ENCODE results near the gene OPCML. TPM values are rescaled to one million over a fixed set of nuclear protein-coding genes. Genes with fewer than 3 reads are reported as not detected.

OPCML gene
- total RNA-seq, 1 donor from 2014 or later, result 0.09 TPM

- no peak for DNase-seq (ENCODE audit: low spot score)
Observed at GRCh38 chr11:133040289-133040900, 491.9 kb downstream of the OPCML start.

- no peak for DNase-seq (ENCODE audit: low spot score)
Observed at GRCh38 chr11:133038850-133039249, 493.5 kb downstream of the OPCML start.

- no peak for DNase-seq (ENCODE audit: low spot score)
Observed at GRCh38 chr11:133034929-133035328, 497.4 kb downstream of the OPCML start.

GRCh38 chr11:133029107-133029506 lies 503.2 kb downstream of the OPCML start:
- DNase-seq (ENCODE audit: low spot score), result no peak

GRCh38 chr11:133026952-133027351 lies 505.3 kb downstream of the OPCML start:
- no peak for DNase-seq (ENCODE audit: low spot score)

- no peak for DNase-seq (ENCODE audit: low spot score)
Observed at GRCh38 chr11:133024301-133024700, 508.0 kb downstream of the OPCML start.

- DNase-seq (ENCODE audit: low spot score), result no peak
Observed at GRCh38 chr11:133023232-133023631, 509.1 kb downstream of the OPCML start.

GRCh38 chr11:133021553-133021952 lies 510.7 kb downstream of the OPCML start:
- DNase-seq (ENCODE audit: low spot score), result no peak

GRCh38 chr11:133020372-133020714 lies 512.0 kb downstream of the OPCML start:
- DNase-seq (ENCODE audit: low spot score), result no peak

GRCh38 chr11:133019545-133020371 lies 512.5 kb downstream of the OPCML start:
- no peak for DNase-seq (ENCODE audit: low spot score)

- DNase-seq (ENCODE audit: low spot score), result no peak
Observed at GRCh38 chr11:133015457-133015856, 516.8 kb downstream of the OPCML start.

- DNase-seq (ENCODE audit: low spot score), result no peak
Observed at GRCh38 chr11:133014337-133014736, 518.0 kb downstream of the OPCML start.

GRCh38 chr11:133012803-133013202 lies 519.5 kb downstream of the OPCML start:
- DNase-seq (ENCODE audit: low spot score), result no peak

- DNase-seq (ENCODE audit: low spot score), result no peak
Observed at GRCh38 chr11:133011604-133012003, 520.7 kb downstream of the OPCML start.

GRCh38 chr11:133007027-133007584 lies 525.2 kb downstream of the OPCML start:
- DNase-seq (ENCODE audit: low spot score), result no peak

- no peak for DNase-seq (ENCODE audit: low spot score)
Observed at GRCh38 chr11:133004369-133004768, 527.9 kb downstream of the OPCML start.

- no peak for DNase-seq (ENCODE audit: low spot score)
Observed at GRCh38 chr11:132999516-132999915, 532.8 kb downstream of the OPCML start.

- DNase-seq (ENCODE audit: low spot score), result no peak
Observed at GRCh38 chr11:132999031-132999430, 533.3 kb downstream of the OPCML start.

GRCh38 chr11:132997396-132997795 lies 534.9 kb downstream of the OPCML start:
- no peak for DNase-seq (ENCODE audit: low spot score)

- DNase-seq (ENCODE audit: low spot score), result no peak
Observed at GRCh38 chr11:132994966-132995365, 537.3 kb downstream of the OPCML start.

GRCh38 chr11:132993991-132994502 lies 538.3 kb downstream of the OPCML start:
- no peak for DNase-seq (ENCODE audit: low spot score)

GRCh38 chr11:132992838-132993631 lies 539.3 kb downstream of the OPCML start:
- DNase-seq (ENCODE audit: low spot score), result no peak

Measured in mucosa of gallbladder (tissue), 1 donor.